HG02798 (cell line): ENCODE data around the gene DHX8.
A peak's percentile ranks its signal among the peaks of the same experiment; 100 is the strongest.

Source experiments
- ATAC-seq: cut with Tn5 transposase; IDR thresholded peaks from one replicate; pipeline ENCODE4 v1.9.1; 2021; ENCODE audit warnings: mild to moderate bottlenecking; ENCODE audit not compliant: unreplicated experiment, poor library complexity

The DHX8 gene

DNA sequence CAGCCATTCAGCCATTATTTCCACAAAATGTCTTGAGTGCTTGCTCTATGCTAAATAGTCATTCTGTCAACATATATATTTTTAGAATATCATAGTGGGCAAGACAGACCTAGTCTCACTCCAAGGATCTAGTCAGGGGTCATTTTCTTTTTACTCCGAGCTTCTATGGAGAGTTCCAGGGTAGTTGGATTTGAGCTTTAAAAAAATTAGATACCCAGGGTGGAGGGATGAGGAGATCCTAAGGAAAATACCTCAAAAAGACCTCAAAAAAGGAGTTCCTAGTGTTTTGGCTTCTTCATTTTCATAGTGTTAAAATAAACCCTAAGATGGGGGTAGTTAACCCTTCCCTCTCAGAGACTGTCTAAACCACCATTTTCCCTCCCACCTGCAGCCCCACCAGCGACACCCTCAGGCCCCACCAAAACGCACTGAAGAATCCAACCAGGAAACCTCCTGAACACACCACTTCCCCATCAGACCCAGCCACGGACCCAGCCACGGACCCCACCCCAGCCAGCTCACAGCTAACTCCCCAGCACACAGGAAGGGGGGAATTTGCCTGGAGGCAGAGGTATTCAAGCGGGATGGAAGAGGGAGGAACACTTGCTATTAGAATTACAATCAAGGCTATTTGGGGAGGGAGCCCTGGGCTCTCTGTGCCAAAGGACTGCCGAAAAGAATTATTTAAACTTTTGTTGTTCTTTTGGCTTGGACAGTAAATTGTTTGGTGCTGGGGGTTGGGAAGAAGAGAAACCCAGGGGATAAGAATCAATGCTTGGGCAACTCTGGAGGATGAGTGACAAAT, 60.2 kb downstream of the DHX8 start:
- no peak for ATAC-seq

DNA sequence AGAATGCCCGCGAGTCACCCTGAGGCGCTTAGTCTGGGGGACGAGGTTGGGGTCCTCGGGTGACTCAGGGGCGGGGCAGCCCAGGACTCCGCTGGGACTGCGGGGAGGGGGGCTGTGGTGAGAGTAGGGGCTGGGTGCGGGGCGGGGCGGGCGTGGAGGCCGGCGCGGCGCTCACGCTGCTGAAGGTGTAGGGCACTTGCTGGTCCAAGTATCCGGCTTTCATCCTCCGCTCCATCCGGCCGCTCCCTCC, 61.5 kb downstream of the DHX8 start:
- ATAC-seq = no peak

DNA sequence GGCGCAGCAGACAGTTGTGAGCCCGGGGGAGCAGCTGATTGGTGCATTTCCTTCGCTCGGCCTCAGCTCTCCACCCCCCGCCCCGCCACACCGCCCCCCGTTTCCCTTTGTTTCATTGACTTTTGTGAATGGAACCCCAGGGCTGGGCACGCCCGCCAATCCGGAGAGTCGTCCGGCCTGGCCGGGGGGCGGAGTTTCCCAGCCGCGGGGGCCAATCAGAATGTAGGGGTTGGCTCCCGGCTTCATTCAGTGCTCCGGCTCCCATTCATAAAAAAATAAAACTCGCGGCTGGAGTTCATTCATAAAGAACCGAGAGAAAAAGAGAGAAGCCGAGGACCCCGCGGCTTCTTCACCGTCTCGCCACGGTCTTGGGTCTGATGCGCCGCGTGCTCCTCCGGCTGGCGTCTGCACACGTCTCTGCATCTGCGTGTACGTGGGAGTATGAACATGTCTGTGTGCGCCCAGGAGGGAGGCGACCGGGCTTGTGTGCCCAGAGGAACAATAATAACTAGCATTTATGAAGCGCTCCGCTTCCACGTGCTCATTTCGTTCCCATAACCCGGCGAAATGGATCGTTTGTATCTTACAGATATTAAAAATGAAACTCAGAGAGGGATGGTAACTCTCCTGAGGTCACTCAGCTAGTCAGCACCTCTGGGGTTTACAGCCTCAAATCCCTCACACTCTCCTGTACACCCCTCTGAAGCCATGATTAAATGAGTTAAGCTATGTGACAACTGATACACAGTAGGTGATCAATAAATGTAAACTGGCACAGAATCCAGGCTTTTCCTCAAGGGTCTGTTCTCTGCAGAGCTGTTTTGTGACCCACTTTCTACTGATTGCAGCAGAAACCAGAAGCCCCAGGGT, 62.8 kb downstream of the DHX8 start, which contains the start of gene ETV4:
Gene ETV4 (minus strand): TSS at position 22 of the 870 bp plus-strand sequence. CDS start 723 bp downstream, outside the sequence.
- peak; percentile 89 for ATAC-seq

DNA sequence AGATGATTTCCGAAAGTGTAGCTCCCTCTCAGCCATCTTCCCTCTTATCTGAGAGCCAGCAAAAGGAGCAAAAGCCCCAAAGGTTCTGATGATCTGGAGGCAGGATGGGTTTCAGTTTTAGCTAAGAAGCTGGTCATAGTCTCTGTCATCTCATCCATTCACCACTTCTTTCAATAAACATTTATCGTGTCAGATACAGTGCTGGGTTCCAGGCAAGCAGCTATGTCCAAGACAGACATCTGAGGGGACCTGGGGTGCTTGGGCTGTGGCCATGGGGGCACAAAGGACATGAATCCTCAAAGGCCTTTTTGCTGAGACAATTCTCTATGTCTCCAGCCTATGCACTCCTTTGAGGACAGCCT, 63.4 kb downstream of the DHX8 start:
- no peak for ATAC-seq

DNA sequence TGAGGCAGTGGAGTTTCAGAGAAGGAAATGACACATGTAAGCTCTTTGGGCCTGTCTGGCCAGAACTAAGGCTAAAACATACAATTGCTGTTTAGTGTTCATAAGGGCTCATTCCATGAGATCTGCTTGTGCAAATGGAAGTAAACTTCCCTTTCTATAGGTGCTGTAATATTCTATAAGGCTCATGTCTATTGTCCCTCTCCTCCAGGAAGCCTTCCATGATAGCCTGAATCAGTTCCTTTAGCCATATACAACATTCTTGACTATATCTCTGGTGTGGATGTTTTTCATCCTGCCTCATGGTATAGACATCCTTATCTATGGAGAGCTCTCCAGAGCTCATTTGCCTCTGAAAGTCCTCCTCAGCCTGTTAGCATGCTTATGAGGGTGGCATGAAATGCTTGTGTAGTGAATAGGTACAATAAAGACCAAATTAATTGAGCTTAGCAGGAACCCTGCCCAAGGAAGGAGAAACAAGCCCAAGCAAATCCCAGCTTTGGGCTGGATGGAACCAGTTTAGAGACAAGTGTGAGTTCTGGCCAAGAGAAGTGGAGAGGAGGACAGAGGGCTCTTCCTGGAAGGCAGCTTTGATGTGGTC, 64.0 kb downstream of the DHX8 start:
- ATAC-seq = no peak

DNA sequence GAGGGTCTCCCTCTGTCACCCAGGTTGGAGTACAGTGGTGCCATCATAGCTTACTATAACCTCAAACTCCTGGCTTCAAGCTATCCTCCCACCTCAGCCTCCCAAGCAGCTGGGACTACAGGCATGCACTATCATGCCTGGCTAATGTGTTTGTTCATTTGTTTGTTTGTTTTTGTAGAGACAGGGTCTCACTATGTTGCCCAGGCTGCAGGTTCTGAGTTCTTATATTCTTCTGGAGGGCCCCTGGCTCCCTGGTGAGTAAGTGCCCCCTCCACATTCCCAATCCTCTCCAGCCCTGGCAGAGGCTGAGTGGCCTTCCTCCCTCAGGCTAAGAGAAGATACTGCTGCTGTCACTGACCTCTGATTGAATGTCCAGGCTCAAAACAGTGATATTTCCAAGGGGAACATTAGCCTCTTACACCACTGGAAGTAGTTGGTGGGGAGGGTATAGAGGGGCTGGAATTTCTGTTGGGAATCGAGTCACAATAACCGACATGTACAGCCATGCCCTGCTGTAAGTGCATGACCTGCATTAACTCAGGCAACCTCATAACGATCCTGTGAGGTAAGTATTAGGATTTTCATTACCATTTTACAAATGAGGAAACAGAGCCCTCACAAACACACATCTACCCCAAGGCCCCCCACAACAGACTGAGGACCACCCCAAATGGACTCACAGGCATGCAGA, 65.1 kb downstream of the DHX8 start:
- no peak for ATAC-seq

DNA sequence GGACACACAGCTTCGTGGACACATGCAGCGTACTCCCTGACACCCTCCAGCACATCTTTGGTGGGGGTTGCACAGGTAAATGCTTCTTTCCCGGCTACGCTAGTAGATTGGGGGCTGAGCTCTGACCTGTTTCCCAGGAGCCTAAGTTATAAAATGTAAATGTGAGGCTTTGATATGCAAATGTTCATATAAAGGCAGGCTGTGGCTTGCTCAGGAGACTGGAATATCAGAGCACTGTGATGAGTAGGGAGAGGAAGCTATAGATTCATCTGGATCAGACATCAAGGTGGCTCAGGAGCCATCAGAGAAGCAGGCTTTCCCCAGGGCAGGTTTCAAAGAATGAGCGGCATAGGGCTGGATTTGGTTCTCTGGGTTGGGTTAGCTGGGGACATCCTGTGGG, 65.7 kb downstream of the DHX8 start:
- no peak for ATAC-seq

DNA sequence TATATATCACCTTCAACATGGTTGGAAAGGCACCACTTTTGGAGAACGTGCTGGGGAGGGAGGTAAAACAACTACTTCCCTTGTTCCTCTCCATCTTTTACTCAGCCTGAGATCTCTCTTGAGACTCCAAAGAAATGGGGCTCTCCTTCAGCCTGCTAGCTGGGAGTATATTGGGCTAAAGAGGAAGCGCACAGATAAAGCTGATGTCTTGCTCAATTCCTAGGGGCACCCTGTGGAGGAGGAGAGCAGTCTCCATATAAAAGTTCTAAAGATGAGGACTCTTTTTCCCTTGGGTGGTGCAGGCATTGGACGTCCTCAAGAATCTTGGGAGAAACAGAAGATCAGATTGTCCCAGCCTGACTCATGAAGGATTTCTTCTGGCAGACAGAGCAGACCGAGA, 67.0 kb downstream of the DHX8 start:
- no peak for ATAC-seq

DNA sequence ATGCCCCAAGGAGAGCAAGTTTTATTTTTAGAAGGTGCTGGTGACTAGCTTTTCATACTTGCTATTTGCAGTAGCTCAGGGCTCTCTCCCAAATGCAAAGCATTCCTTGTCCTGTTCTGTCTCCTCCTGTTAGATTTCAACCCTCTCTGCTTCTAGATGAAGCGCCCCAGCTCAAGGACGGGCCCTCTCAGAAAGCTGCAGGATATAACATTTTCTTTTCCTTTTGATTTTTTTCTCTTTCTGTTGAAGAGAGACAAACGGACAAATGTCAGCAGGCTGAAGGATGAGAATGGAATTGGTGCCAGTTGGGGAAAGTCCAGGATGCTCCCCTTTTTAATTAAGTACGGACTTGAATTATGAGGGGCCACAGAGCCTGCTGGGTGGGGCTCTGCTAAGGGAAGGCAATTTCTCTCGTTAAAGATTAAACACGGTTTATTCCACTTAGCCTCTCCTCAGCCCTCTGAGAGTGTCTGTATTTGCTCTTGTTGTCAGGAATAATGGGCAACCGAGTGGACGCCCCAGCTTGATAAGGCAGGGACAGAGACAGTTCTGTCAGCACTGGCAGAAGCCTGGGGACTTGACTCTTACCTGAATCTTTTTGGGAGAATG, 68.6 kb downstream of the DHX8 start:
- no peak for ATAC-seq

DNA sequence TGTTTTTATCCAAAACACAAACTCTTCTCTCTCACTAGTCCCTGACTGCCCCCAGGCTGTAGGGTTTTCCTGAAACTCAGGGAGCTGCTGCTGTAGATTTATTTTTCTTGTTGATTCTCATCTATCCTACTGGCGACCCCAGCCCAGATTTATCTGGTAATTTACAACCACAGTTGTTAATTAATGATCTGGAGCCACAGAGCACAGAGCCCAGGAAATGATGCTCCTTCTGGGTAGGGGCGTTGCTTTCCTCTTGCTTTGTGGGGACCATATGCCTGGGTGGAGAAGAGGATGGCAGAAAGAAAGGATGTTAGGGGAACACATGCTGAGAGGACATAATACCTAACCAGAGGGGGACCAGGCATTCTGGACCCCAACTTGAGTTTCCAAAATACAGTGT, 69.8 kb downstream of the DHX8 start:
- no peak for ATAC-seq

DNA sequence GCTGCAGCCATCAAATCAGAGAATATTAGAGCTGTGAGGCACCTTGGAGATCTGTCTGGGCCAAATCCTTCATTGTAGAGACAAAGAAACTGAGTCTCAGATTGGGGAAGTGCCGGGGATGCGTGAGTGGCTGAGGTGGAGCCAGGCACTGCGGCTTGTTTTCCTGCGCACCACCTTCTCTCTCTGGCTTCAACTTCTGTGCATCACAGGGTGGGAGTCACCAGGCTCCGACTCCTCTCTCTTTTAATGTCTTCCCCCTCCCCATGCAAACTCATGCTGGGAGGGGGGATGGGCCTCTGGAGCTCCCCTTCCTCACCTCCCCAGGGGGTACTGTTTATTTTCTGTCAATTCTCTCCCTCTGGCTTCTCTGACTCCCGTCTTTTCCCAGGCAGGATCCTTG, 71.1 kb downstream of the DHX8 start:
- no peak for ATAC-seq

DNA sequence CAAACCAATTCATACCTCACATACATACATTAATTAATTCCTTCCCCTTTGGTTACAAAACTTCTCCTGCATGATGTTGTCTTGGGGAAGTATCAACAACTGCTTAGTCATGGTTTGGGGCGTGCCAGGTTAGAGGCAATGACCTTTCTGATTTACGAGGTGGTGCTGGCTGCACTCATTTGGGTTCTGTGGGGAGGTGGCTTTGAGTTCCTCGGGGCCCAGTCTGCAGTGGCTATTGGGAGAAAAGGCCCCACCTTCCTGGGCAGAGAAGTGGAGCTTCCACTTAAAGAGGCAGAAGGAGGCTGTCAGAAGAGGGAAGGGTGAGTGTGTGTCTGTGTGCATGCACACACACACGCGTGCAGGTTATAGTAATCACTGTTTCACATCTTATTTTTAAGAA, 72.5 kb downstream of the DHX8 start:
- ATAC-seq = no peak

DNA sequence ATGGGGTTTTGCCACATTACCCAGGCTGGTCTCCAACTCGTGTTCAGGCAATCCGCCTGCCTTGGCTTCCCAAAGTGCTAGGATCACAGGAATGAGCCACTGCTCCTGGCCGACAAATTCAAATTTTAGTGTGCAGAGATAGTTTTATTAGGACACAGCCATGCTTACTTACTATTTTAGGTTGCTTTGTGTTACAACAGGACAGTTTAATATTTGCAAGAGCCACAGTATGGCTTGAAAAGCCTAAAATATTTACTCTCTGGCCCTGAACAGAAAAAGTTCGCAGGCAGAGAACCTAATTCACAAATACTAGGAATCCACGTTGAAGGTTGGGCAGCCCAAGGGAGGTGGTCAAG, 75.0 kb downstream of the DHX8 start:
- no peak for ATAC-seq

DNA sequence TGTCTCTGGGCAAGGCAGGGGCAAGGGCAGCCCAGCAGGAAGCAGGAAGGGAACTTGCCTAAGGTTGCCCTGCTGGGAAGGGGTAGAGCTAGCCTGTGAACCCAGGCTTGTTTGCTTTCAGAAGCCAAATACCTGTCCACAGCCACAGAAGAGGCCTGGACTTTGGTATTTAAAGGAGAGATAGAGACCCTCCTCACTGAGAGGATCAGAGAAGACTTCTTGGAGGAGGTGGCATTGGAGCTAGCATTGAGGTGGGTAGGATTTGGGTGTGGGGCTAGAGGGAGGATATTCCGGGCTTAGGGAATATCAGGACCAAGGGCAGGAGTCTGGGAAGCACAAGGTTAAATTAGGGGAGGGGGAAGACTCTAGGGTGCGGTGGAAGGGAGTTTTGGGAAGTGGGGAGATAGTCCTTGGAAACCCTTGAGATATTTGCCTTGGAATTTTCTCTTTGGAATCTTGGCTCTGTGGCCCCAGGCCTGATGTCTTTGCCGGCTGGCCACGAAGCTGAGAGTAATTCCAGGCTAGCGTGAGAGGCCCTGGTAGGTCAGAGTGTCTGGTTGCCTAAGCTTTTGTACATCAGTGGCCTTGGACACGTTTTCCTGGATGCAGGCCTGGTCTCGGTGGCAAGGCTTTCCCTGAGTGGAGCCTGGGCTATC, 75.5 kb downstream of the DHX8 start:
- ATAC-seq = no peak

DNA sequence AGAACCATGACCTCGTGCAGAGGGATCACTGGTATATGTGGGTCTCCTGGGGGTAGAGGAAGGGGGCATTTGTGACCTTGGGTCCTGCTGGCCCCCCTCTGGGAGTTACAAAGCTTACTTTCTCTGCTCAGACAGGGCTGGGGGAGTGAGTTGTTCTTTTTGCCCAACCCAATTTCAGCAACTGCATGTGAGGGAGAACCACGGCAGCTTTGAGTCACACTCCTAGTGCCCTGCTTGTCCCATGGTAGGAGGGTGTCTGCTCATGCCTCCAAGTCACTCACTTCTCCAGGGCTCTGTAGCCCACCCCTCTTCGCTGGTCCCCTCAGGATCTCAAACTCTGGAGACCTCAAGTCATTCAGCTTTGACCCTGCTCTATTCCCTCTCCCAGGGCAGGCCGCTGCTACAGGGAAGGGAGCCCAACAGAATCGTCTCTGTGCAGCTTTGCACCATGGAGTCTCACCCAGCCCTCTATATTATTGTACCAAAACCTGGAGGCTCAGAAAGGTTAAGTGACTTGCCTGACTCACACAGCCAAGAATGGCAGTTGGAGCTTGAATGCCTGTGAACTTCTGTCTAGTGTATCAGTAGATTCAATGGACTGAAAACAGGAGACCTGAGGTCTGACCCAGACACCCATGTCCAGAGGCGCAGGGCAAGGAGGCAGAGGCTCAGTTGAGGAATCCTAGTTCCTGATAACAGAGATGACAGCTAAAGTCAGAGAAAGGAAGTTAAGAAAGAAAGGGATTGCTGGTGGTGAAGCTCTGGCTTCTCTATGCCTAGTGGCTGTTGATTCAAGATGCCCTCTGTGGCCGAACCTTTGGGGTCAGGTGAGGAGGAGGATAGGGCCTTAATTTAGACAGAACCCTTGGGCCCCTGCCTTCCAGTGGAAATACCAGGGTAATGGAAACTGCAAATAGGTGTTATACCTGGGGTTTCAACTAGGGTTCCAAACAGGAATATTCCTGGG, 77.0 kb downstream of the DHX8 start:
- no peak for ATAC-seq

DNA sequence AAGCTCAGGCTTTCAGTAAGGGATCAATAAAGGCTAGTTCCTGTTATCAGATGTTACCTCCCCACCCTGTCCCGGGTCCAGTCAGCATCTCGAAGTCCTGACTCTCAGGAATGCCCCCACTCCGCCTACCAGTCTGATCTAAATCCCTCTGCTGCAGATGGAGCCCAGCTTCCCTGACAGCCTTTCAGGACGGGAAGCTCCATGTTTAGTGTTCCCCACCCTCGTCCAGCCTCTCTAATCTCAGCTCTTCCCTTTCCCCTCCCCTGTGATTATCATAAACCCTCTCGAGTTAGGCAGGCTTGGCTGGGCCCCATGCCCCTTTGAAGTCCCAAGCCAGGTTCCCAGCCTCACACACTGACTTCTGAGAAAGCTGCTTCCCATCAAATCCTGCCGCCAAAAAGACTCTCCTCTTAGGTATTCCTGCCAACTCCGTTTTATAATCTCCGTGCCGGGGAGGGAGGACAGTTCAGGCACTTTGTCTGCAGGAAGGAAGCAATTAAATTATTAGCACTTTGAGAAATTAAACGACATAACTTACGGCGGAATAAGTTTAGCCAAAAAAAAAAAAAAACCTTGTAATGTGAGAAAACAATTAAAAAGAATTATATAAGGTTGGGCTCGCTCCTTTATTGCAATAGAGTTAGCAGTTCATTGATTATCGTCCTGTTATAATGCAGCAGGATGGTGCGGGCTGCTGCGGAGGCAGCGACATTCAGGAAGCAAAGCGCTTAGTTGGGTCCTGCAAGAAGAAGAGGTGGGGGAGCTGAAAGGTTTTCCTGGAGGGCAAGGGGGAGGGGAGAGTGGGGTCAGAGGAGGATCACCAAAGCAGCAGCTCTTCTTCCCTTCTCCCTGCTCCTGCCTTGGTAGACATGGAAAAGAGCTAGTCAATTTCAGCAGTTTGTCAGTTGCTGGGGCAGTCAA, 79.2 kb downstream of the DHX8 start:
- ATAC-seq = no peak

DNA sequence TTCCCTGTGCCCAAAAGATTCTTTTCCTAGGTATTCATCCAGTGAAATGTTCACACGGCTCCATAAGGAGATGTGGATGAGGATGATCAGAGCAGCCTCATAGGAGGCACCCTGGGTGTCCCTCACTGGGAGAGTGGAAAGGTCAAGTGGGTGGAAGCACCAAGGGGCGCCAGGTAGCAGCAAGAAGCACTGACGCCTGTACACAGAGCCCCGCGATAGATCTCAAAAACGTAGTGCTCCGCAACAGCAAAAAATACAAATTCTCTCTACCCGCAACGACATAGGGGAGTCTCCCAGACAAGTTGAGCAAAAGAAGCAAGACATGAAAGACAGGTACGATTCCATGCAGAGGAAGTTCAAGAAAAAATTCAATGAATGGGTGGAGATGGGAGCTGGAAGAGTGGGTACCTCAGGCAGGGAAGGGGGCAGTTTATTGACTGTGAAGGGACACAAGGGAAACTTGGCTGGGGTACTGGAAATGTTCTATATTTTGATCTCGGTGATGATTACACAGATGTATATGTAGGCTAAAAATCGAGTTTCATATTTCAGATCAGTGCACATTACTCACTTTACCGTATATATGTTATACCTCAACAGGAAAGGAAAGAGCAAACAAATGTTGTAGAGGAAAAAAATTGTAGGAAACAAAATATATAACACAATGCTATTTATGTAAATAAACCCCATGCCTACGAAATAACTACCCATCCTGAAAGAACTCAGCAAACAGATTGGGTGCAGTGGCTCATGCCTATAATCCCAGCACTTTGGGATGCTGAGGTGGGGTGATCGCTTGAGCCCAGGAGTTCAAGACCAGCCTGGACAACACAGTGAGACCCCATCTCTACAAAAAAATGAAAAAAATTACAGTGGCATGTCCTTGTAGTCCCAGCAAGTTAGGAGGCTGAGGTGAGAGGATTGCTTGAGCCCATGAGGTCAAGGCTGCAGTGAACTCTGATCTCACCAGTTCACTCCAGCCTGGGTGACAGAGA, 80.1 kb downstream of the DHX8 start:
- ATAC-seq = no peak
